Adrenal gland (tissue), 12 donors: ENCODE data around the gene HORMAD2. TPM values are rescaled to one million over a fixed set of nuclear protein-coding genes. Genes with fewer than 3 reads are reported as not detected.

ENCODE experiments used
- DNase-seq, 7 donors: peaks; one replicate each; pipeline ENCODE4 v3.0.0-alpha.2; 2019 to 2020
- H3K27ac ChIP-seq, 5 donors: fragments of 200-600 bp; sonication (generic) in 4 of 5; 1 replicate in 3 of 5; 2 replicates in 2 of 5; pipeline versions ENCODE4 v1.5.1 to v1.8.0; 2016 to 2020; ENCODE audit warnings: mild to moderate bottlenecking in 1 of 5
- H3K27me3 ChIP-seq: fragments of 200-600 bp; 2 replicates; pipeline ENCODE4 v1.8.0; 2021
- H3K36me3 ChIP-seq, 2 donors: fragments of 200-600 bp; replicated peaks in 1 of 2; 1 replicate in 1 of 2; 2 replicates in 1 of 2; pipeline versions ENCODE4 v1.5.1 to v1.8.0; 2018 to 2022
- H3K4me1 ChIP-seq, 2 donors: fragments of 200-600 bp; replicated peaks in 1 of 2; 1 replicate in 1 of 2; 2 replicates in 1 of 2; pipeline versions ENCODE4 v1.5.1 to v1.8.0; 2018 to 2021
- H3K4me3 ChIP-seq, 4 donors: fragments of 200-600 bp; sonication (generic) in 3 of 4; one replicate each; pipeline ENCODE4 v1.5.1; 2016 to 2018
- H3K9me3 ChIP-seq, 3 donors: fragments of 200-600 bp; sonication (generic) in 1 of 3; replicated peaks in 1 of 3; 1 replicate in 2 of 3; 2 replicates in 1 of 3; pipeline versions ENCODE4 v1.5.1 to v1.8.0; 2016 to 2021
- POLR2A ChIP-seq, 2 donors: fragments of 450-650 bp; IDR thresholded peaks; one replicate each; pipeline ENCODE4 v1.6.1; 2017; ENCODE audit warnings: antibody characterized with exemption in 2 of 2, mild to moderate bottlenecking in 2 of 2, moderate library complexity in 1 of 2
- WGBS, 4 donors: extraction: QIAGEN DNeasy Blood & Tissue Kit in 2 of 4; methylation state at CpG; one replicate each; pipeline versions ENCODE4 v1.1.5 to v1.1.7; 2013 to 2017; 5-methylcytosine and 5-hydroxymethylcytosine counted together
- intact Hi-C, 2 donors: fragments of 100-400 bp; cut with DNase I; formaldehyde crosslinking; loops; one replicate each; pipeline versions ENCODE4 v1.14.1 to v1.15.0; 2022 to 2023
- polyA plus RNA-seq, 3 donors: library from polyadenylated mRNA; stranded (reverse); fragments of 200-250 nt in 2 of 3; fragments of 350-450 nt in 1 of 3; fragmentation: Illumina TruSeq in 1 of 3; extraction: RNeasy Lipid Tissue Mini Kit (QIAGEN cat#74804) in 1 of 3; gene quantifications; one replicate each; pipeline ENCODE4 v1.2.3, GENCODE V29; 2013 to 2014
- total RNA-seq, 9 donors: library from RNA; depleted of rRNA in 4 of 9; stranded (reverse); fragments of >200 nt in 4 of 9; fragments of 120-200 nt in 1 of 9; fragmentation: NEBNext Ultra II Directional in 1 of 9; extraction: Animal tissue kit (Norgen Biotek cat#: 25700) in 1 of 9; gene quantifications; one replicate each; pipeline versions ENCODE4 v1.1.0 to v1.2.4, GENCODE V29; 2013 to 2023
- TF ChIP-seq, protein P1 (sequence below), 6 experiments: fragments of 450-650 bp in 4 of 6; fragments of 200-600 bp in 2 of 6; sonication (generic) in 1 of 6; IDR thresholded peaks; 1 replicate in 5 of 6; 2 replicates in 1 of 6; pipeline versions ENCODE4 v1.5.1 to v1.8.0; 2016 to 2021; ENCODE audit warnings: antibody characterized with exemption in 6 of 6, mild to moderate bottlenecking in 2 of 6, moderate library complexity in 1 of 6
- donor health status: healthy with polysubstance abuse.
- donor health status: Bipolar disorder and iron deficiency.
- donor health status: DM: yes; HTN: yes; CAD: no.
- donor health status: DM: no; HTN: no; CAD: no.
- donor health status: DM: no; HTN: no; CAD: no.
- donor health status: DM: yes; HTN: yes; CAD: no.

Gene HORMAD2
- total and polyA plus RNA-seq, 12 donors: not detected

DNA sequence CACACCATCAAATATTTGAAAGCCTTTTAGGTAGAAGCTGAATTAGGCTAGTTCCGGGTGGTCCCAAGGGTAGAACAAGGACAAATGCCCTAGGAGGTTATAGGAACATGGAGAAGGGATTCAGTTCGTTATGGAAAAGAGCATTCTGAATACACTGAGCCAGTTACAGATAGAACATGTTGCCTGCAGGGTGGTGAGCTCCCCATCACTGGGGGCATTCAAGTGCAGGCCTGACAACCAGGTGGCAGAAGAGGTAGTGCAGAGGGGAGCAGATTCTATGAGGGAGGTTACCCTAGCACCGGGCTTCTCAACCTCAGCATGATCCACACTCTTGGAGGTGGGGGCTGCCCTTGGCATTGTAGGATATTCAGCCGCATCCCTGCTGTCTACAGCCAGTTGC is 142.1 kb downstream of the HORMAD2 start:
- WGBS, 4 donors: 73 to 83% (median 81%) methylated on average over 4 of the region's 4 CpGs

GRCh38 chr22:30223303-30223702 is 143.0 kb downstream of the HORMAD2 start:
- Histone ChIP-seq H3K27me3 (no peaks in the 10 kb centered on the region), H3K4me3 (no peak overlapping the region), H3K4me1 (no peaks in the 10 kb centered on the region), H3K27ac (no peak overlapping the region), H3K9me3 (no peaks in the 10 kb centered on the region), H3K36me3 (no peaks in the 10 kb centered on the region)
- TF ChIP-seq, protein P1, sequence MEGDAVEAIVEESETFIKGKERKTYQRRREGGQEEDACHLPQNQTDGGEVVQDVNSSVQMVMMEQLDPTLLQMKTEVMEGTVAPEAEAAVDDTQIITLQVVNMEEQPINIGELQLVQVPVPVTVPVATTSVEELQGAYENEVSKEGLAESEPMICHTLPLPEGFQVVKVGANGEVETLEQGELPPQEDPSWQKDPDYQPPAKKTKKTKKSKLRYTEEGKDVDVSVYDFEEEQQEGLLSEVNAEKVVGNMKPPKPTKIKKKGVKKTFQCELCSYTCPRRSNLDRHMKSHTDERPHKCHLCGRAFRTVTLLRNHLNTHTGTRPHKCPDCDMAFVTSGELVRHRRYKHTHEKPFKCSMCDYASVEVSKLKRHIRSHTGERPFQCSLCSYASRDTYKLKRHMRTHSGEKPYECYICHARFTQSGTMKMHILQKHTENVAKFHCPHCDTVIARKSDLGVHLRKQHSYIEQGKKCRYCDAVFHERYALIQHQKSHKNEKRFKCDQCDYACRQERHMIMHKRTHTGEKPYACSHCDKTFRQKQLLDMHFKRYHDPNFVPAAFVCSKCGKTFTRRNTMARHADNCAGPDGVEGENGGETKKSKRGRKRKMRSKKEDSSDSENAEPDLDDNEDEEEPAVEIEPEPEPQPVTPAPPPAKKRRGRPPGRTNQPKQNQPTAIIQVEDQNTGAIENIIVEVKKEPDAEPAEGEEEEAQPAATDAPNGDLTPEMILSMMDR (IDR thresholded peaks at IDR 0.05): no peak
- TF ChIP-seq POLR2A (IDR thresholded peaks at IDR 0.05): no peak
- 52 to 64% (median 60%) methylated on average over 11 to 15 of the region's 15 CpGs for WGBS, 4 donors
- intact Hi-C loops: no loop called here
- no peak for DNase-seq

More for the DNA sequence above, 142.1 kb downstream of the HORMAD2 start:
- no peaks in the 10 kb centered on the region for H3K9me3 ChIP-seq
- H3K4me1 ChIP-seq: no peaks in the 10 kb centered on the region
- no peak overlapping the region for H3K4me3 ChIP-seq
- no peak for DNase-seq
- TF ChIP-seq POLR2A (IDR thresholded peaks at IDR 0.05): no peak
- TF ChIP-seq, protein P1 (IDR thresholded peaks at IDR 0.05): no peak
- no peaks in the 10 kb centered on the region for H3K36me3 ChIP-seq
- H3K27ac ChIP-seq: no peak overlapping the region
- no peaks in the 10 kb centered on the region for H3K27me3 ChIP-seq
- intact Hi-C loops: no loop called here

DNA sequence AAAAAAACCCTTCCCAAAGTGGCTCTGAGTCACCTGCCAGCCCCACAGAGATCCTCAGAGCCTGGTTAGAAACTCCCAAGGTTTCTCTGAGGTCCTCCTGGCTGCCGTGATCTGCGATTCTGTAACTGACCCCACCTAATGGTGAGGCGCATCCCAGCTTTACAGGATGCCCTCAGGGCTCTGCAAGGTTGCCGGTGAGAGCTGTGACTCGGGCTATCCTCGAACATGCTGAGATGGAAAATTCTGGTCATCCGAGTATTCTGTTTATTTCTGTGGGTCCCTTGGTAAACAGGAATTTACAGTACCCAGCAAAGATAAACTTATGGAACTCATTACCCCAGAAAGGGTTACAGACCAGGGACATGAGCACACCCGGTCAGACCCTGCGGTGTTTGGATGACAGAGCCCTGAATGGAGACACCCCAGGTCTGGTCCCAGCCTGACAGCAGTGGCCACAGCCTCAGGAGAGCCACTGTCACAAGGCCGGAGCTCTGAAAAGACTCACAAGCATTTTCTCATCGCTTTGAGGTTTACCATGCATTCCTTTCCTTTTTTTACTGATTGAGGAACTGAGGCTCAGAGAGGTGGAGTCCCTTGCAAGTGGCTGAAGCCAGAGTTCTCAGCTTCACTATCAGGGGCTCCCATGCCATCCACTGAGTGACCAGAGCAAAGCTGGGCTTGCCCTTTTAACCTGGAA is 144.0 kb downstream of the HORMAD2 start:
- Histone ChIP-seq H3K27ac (no peak overlapping the region), H3K4me1 (no peaks in the 10 kb centered on the region), H3K27me3 (no peaks in the 10 kb centered on the region), H3K4me3 (no peak overlapping the region), H3K9me3 (no peaks in the 10 kb centered on the region), H3K36me3 (no peaks in the 10 kb centered on the region)
- DNase-seq: peak in 1 of 7 donors; percentile 30
- intact Hi-C loops: no loop called here
- TF ChIP-seq POLR2A (IDR thresholded peaks at IDR 0.05): no peak
- TF ChIP-seq, protein P1 (IDR thresholded peaks at IDR 0.05): no peak
- 48 to 63% (median 57%) methylated on average over 10 to 11 of the region's 11 CpGs for WGBS, 4 donors

DNA sequence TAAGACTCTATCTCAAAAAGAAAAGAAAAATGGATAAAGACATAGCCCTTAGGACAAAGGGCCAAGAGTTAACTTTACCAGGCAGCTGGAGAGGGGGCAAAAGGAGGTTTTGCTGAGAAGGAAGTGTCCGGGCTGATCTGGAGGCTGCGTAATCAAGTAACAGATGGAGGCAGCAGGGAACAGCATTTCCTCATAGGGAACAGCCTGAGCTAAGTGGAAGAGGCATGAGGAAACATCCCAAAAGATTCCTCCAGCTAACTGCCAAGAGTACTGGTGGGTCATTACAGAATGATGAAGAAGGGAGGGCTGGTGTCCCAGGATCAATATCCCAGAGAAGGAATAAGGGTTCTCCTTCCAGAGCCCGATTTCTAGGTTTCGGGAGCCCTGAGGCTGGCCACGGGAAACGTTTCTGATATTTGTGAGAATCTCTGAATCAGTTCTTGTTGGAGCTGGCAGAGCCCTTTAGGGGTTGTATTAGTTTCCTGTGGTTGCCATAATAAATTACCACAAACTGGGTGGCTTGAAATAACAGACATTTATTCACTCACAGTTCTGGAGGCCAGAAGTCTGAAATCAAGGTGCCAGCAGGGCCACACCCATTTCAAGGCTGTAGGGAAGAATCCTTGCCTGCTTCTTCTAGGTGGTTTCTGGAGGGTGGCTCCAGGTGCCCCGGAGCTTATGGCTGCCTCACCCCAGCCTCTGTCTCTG is 145.1 kb downstream of the HORMAD2 start:
- no peak for DNase-seq
- intact Hi-C loops: no loop called here

More for the DNA sequence above, 145.1 kb downstream of the HORMAD2 start:
- Histone ChIP-seq H3K9me3 (no peaks in the 10 kb centered on the region), H3K36me3 (no peaks in the 10 kb centered on the region), H3K27ac (no peak overlapping the region), H3K4me3 (no peak overlapping the region), H3K27me3 (no peaks in the 10 kb centered on the region), H3K4me1 (no peaks in the 10 kb centered on the region)
- 86 to 96% (median 91%) methylated on average over 7 of the region's 7 CpGs for WGBS, 4 donors
- no peak for TF ChIP-seq POLR2A (IDR thresholded peaks at IDR 0.05)
- TF ChIP-seq, protein P1 (IDR thresholded peaks at IDR 0.05): no peak
